K562 (cell line): ENCODE data around the gene TMPO. TPM values are rescaled to one million over a fixed set of nuclear protein-coding genes. Genes with fewer than 3 reads are reported as not detected.

ENCODE experiments used
- CTBP1 ChIP-seq: fragments of 450-650 bp; IDR thresholded peaks from 2 replicates; pipeline ENCODE4 v1.6.1; 2016; ENCODE audit warnings: borderline replicate concordance
- FUS ChIP-seq: fragments of 200-400 bp; formaldehyde crosslinking; optimal IDR thresholded peaks from 2 replicates; pipeline ENCODE3; 2017; ENCODE audit warnings: low read depth, low read length
- SP1 ChIP-seq: sonication (generic); formaldehyde crosslinking; IDR thresholded peaks from 2 replicates; pipeline ENCODE4 v1.8.1; 2022; ENCODE audit warnings: mild to moderate bottlenecking, missing genetic modification reagents
- ZNF766 ChIP-seq: fragments of 200-800 bp; sonication (Bioruptor generic); conservative IDR thresholded peaks from 2 replicates; pipeline ENCODE4 v1.6.1; 2016; ENCODE audit warnings: missing genetic modification characterization, missing compliant biosample characterization
- polyA plus RNA-seq, 8 experiments: library from polyadenylated mRNA; depleted of rRNA in 4 of 8; stranded (reverse) in 5 of 8; unstranded in 3 of 8; fragments of >200 nt; fragmentation: Nextera tagmentation in 2 of 8; fragmentation: Illumina TruSeq in 1 of 8; extraction: Ambion mirVana in 2 of 8; extraction: Trizol in 1 of 8; gene quantifications; 2 replicates each; pipeline versions ENCODE4 v1.2.1 to v1.2.3, GENCODE V29; 2011 to 2014; ENCODE audit warnings: inconsistent platforms in 1 of 8, missing spikeins in 1 of 8
- total RNA-seq, 7 experiments: library from RNA; depleted of rRNA in 6 of 7; stranded (reverse); fragments of >200 nt in 6 of 7; fragmentation: Illumina TruSeq in 2 of 7; extraction: Trizol in 2 of 7; gene quantifications; 2 replicates each; pipeline versions ENCODE4 v1.2.1 to v1.2.3, GENCODE V29; 2011 to 2021; ENCODE audit warnings: low replicate concordance in 1 of 7
- TF ChIP-seq, protein P1 (sequence below), 2 experiments: fragments of 450-650 bp in 1 of 2; sonication (generic) in 1 of 2; formaldehyde crosslinking in 1 of 2; IDR thresholded peaks; 2 replicates each; pipeline versions ENCODE4 v1.7.1 to v1.9.0; 2016 to 2022; ENCODE audit warnings: inconsistent platforms in 1 of 2, mild to moderate bottlenecking in 1 of 2, missing genetic modification reagents in 1 of 2
- TF ChIP-seq, protein P2 (sequence below): sonication (generic); formaldehyde crosslinking; IDR thresholded peaks from 2 replicates; pipeline ENCODE4 v1.8.0; 2022; ENCODE audit warnings: missing genetic modification reagents, mild to moderate bottlenecking, borderline replicate concordance
- TF ChIP-seq, protein P3 (sequence below): sonication (generic); formaldehyde crosslinking; IDR thresholded peaks from 2 replicates; pipeline ENCODE4 v1.8.0; 2022; ENCODE audit warnings: mild to moderate bottlenecking, missing genetic modification reagents

TMPO gene
- total and polyA plus RNA-seq, 9 of the 15 experiments (the other 6 are each of a cell fraction or from before 2014, with no cell fraction given), result 62.1 to 263 (median 182) TPM

DNA sequence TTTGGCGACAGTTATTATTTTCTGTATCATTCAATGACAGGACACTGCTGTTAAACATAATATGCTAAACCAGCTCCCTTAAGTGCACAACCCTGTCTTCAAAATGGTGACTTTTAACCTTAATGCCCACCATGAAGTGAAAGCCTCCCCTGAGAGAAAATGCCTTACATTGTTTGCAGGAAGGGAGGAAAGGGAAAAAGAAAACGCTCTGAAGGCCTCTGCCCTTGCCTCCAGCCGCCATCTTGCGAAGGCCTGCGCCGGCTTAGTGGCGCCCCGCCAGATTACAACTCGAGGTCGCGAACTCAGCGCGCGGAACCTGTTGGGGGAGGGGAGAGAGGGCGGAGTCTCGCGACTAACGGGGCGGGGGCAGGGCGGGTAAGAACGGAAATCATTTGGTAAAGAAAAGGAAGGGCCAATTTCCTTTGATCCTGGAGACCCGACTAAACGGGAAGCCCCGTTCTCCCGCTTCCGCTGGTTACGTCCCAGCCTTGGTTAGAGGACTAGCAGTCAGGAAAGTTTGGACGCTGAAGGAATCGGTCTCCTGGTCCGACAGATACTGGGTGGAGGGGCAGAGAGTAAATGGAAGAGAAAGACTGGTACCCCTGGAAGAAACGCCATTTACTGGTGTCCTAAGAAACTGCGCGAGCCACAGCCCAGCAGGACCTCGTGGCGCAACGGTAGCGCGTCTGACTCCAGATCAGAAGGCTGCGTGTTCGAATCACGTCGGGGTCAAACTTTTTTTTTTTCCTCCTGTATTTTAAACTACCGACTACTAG, 11.6 kb upstream of the TMPO start (continued):
- TF ChIP-seq, protein P1, sequence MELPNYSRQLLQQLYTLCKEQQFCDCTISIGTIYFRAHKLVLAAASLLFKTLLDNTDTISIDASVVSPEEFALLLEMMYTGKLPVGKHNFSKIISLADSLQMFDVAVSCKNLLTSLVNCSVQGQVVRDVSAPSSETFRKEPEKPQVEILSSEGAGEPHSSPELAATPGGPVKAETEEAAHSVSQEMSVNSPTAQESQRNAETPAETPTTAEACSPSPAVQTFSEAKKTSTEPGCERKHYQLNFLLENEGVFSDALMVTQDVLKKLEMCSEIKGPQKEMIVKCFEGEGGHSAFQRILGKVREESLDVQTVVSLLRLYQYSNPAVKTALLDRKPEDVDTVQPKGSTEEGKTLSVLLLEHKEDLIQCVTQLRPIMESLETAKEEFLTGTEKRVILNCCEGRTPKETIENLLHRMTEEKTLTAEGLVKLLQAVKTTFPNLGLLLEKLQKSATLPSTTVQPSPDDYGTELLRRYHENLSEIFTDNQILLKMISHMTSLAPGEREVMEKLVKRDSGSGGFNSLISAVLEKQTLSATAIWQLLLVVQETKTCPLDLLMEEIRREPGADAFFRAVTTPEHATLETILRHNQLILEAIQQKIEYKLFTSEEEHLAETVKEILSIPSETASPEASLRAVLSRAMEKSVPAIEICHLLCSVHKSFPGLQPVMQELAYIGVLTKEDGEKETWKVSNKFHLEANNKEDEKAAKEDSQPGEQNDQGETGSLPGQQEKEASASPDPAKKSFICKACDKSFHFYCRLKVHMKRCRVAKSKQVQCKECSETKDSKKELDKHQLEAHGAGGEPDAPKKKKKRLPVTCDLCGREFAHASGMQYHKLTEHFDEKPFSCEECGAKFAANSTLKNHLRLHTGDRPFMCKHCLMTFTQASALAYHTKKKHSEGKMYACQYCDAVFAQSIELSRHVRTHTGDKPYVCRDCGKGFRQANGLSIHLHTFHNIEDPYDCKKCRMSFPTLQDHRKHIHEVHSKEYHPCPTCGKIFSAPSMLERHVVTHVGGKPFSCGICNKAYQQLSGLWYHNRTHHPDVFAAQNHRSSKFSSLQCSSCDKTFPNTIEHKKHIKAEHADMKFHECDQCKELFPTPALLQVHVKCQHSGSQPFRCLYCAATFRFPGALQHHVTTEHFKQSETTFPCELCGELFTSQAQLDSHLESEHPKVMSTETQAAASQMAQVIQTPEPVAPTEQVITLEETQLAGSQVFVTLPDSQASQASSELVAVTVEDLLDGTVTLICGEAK (IDR thresholded peaks at IDR 0.05), result peak; percentile 90
- TF ChIP-seq, protein P1 (CRISPR knock-in tag; IDR thresholded peaks at IDR 0.05), result no peak
- TF ChIP-seq FUS (no peak), SP1 (CRISPR knock-in tag) (peak; percentile 82), ZNF766 (CRISPR knock-in tag) (peak; percentile 84), CTBP1 (peak; percentile 21; the same call in 1 of the 2 replicates)
- TF ChIP-seq, protein P2, sequence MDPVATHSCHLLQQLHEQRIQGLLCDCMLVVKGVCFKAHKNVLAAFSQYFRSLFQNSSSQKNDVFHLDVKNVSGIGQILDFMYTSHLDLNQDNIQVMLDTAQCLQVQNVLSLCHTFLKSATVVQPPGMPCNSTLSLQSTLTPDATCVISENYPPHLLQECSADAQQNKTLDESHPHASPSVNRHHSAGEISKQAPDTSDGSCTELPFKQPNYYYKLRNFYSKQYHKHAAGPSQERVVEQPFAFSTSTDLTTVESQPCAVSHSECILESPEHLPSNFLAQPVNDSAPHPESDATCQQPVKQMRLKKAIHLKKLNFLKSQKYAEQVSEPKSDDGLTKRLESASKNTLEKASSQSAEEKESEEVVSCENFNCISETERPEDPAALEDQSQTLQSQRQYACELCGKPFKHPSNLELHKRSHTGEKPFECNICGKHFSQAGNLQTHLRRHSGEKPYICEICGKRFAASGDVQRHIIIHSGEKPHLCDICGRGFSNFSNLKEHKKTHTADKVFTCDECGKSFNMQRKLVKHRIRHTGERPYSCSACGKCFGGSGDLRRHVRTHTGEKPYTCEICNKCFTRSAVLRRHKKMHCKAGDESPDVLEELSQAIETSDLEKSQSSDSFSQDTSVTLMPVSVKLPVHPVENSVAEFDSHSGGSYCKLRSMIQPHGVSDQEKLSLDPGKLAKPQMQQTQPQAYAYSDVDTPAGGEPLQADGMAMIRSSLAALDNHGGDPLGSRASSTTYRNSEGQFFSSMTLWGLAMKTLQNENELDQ (CRISPR knock-in tag), result no peak
- TF ChIP-seq, protein P3, sequence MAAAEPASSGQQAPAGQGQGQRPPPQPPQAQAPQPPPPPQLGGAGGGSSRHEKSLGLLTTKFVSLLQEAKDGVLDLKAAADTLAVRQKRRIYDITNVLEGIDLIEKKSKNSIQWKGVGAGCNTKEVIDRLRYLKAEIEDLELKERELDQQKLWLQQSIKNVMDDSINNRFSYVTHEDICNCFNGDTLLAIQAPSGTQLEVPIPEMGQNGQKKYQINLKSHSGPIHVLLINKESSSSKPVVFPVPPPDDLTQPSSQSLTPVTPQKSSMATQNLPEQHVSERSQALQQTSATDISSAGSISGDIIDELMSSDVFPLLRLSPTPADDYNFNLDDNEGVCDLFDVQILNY (CRISPR knock-in tag), result no peak
